HepG2 (cell line): ENCODE measurements around the gene TLN1. TPM values are rescaled to one million over a fixed set of nuclear protein-coding genes. Genes with fewer than 3 reads are reported as not detected.

Experiments used
- ARID4A ChIP-seq: sonication (generic); formaldehyde crosslinking; IDR thresholded peaks from 2 replicates; pipeline ENCODE4 v1.5.0; 2020; ENCODE audit warnings: mild to moderate bottlenecking, missing genetic modification reagents, borderline replicate concordance
- GABPB1 ChIP-seq: IDR thresholded peaks from 2 replicates; pipeline ENCODE4 v1.6.1; 2016; ENCODE audit warnings: mild to moderate bottlenecking, missing genetic modification reagents, moderate library complexity, missing compliant biosample characterization
- HDAC2 ChIP-seq: sonication (generic); formaldehyde crosslinking; IDR thresholded peaks from 2 replicates; pipeline ENCODE4 v1.4.0; 2020; ENCODE audit warnings: missing genetic modification reagents
- HMG20B ChIP-seq: conservative IDR thresholded peaks from 2 replicates; pipeline ENCODE4 v1.6.1; 2016; ENCODE audit warnings: missing genetic modification reagents, missing compliant biosample characterization
- HOXD1 ChIP-seq: sonication (generic); formaldehyde crosslinking; IDR thresholded peaks from 2 replicates; pipeline ENCODE4 v1.5.0; 2020; ENCODE audit warnings: missing genetic modification reagents
- KLF13 ChIP-seq: sonication (generic); formaldehyde crosslinking; IDR thresholded peaks from 2 replicates; pipeline ENCODE4 v1.4.0; 2020; ENCODE audit warnings: mild to moderate bottlenecking, missing genetic modification reagents
- MIER2 ChIP-seq: IDR thresholded peaks from 2 replicates; pipeline ENCODE4 v1.6.1; 2016; ENCODE audit warnings: missing biosample characterization, missing genetic modification reagents
- NFYC ChIP-seq: IDR thresholded peaks from 2 replicates; pipeline ENCODE4 v1.6.1; 2016; ENCODE audit warnings: missing genetic modification reagents, missing compliant biosample characterization
- PHF21A ChIP-seq: sonication (generic); formaldehyde crosslinking; IDR thresholded peaks from 2 replicates; pipeline ENCODE4 v1.5.0; 2020; ENCODE audit warnings: mild to moderate bottlenecking, missing genetic modification reagents
- RERE ChIP-seq: IDR thresholded peaks from 2 replicates; pipeline ENCODE4 v1.6.1; 2016; ENCODE audit warnings: low read depth, missing genetic modification reagents, missing compliant biosample characterization
- SMAD3 ChIP-seq: sonication (generic); formaldehyde crosslinking; IDR thresholded peaks from 2 replicates; pipeline ENCODE4 v1.4.0; 2020; ENCODE audit warnings: missing genetic modification reagents
- ZBTB10 ChIP-seq: sonication (generic); formaldehyde crosslinking; IDR thresholded peaks from 2 replicates; pipeline ENCODE4 v1.4.0; 2020; ENCODE audit warnings: missing genetic modification reagents, borderline replicate concordance
- ZNF335 ChIP-seq: sonication (generic); formaldehyde crosslinking; IDR thresholded peaks from 2 replicates; pipeline ENCODE4 v1.4.0; 2020; ENCODE audit warnings: missing genetic modification reagents
- ZNF83 ChIP-seq: sonication (generic); formaldehyde crosslinking; IDR thresholded peaks from 2 replicates; pipeline ENCODE4 v1.4.0; 2020; ENCODE audit warnings: missing genetic modification reagents, mild to moderate bottlenecking, borderline replicate concordance
- polyA plus RNA-seq, 8 experiments: library from polyadenylated mRNA; depleted of rRNA in 3 of 8; stranded (reverse) in 7 of 8; unstranded in 1 of 8; fragments of >200 nt; fragmentation: Illumina TruSeq in 4 of 8; extraction: Trizol in 4 of 8; gene quantifications; 2 replicates each; pipeline versions ENCODE4 v1.2.1 to v1.2.3, GENCODE V29; 2011 to 2016; ENCODE audit warnings: low read depth in 4 of 8, missing spikeins in 1 of 8, mixed read lengths in 1 of 8; ENCODE audit not compliant: insufficient read depth in 1 of 8
- total RNA-seq, 5 experiments: library from RNA; depleted of rRNA; stranded (reverse); fragments of >200 nt; fragmentation: Illumina TruSeq; extraction: Trizol; gene quantifications; 2 replicates each; pipeline ENCODE4 v1.2.3, GENCODE V29; 2016; ENCODE audit warnings: low read depth in 1 of 5

The TLN1 gene
- total and polyA plus RNA-seq, 2 of the 13 experiments (the other 11 are each of a cell fraction or from before 2014, with no cell fraction given), result 35.2 to 51.8 TPM

- TF ChIP-seq ZBTB10 (peak; percentile 38; the same call in 1 of the 2 replicates), PHF21A (CRISPR knock-in tag) (peak; percentile 99), HMG20B (peak; percentile 86), ZNF335 (CRISPR knock-in tag) (no peak), MIER2 (CRISPR knock-in tag) (no peak), ARID4A (peak; percentile 46; the same call in 1 of the 2 replicates), HDAC2 (peak; percentile 74), NFYC (CRISPR knock-in tag) (no peak), ZNF83 (CRISPR knock-in tag) (no peak), RERE (no peak), KLF13 (CRISPR knock-in tag) (no peak), GABPB1 (CRISPR knock-in tag) (no peak), SMAD3 (CRISPR knock-in tag) (peak; percentile 24; the same call in 1 of the 2 replicates), HOXD1 (CRISPR knock-in tag) (no peak; the same call in 1 of the 2 replicates)
Observed at GRCh38 chr9:35669331-35670145, 62.5 kb downstream of the TLN1 start (continued).
